HG03378 (cell line): ENCODE measurements around the gene MB21D2.
"Not testable (repeated sequence)": the region's sequence is repeated elsewhere in the genome, so short reads cannot be mapped to it uniquely, and the experiment has no call there.

Experiments used
- ATAC-seq: cut with Tn5 transposase; IDR thresholded peaks from one replicate; pipeline ENCODE4 v1.9.1; 2021; ENCODE audit warnings: mild to moderate bottlenecking, moderate library complexity; ENCODE audit not compliant: unreplicated experiment

Gene MB21D2

GRCh38 chr3:192816351-192816750 is 101.3 kb downstream of the MB21D2 start:
- no peak for ATAC-seq

- ATAC-seq, result no peak
These were observed 104.8 kb downstream of the MB21D2 start for GRCh38 chr3:192812743-192813383.

- ATAC-seq, result no peak
These were observed 111.9 kb downstream of the MB21D2 start for GRCh38 chr3:192805711-192806110.

- no peak for ATAC-seq
These were observed 113.2 kb downstream of the MB21D2 start for GRCh38 chr3:192804502-192804901.

GRCh38 chr3:192802957-192803899 is 114.4 kb downstream of the MB21D2 start:
- ATAC-seq, result no peak

- no peak for ATAC-seq
These were observed 115.7 kb downstream of the MB21D2 start for GRCh38 chr3:192801985-192802384.

- ATAC-seq, result no peak
These were observed 117.9 kb downstream of the MB21D2 start for GRCh38 chr3:192799721-192800120.

- ATAC-seq, result no peak
These were observed 122.6 kb downstream of the MB21D2 start for GRCh38 chr3:192795021-192795420.

- ATAC-seq, result no peak
These were observed 123.4 kb downstream of the MB21D2 start for GRCh38 chr3:192794216-192794615.

GRCh38 chr3:192788816-192789515 is 128.7 kb downstream of the MB21D2 start:
- ATAC-seq, result not testable (repeated sequence)

GRCh38 chr3:192778508-192778907 is 139.1 kb downstream of the MB21D2 start:
- no peak for ATAC-seq

GRCh38 chr3:192774341-192774740 is 143.3 kb downstream of the MB21D2 start:
- ATAC-seq, result not testable (repeated sequence)

GRCh38 chr3:192772240-192772894 is 145.3 kb downstream of the MB21D2 start:
- ATAC-seq, result no peak

GRCh38 chr3:192758654-192759053 is 159.0 kb downstream of the MB21D2 start:
- ATAC-seq, result no peak

GRCh38 chr3:192751148-192751547 is 166.5 kb downstream of the MB21D2 start:
- no peak for ATAC-seq

- no peak for ATAC-seq
These were observed 167.5 kb downstream of the MB21D2 start for GRCh38 chr3:192750201-192750600.

- ATAC-seq, result no peak
These were observed 169.9 kb downstream of the MB21D2 start for GRCh38 chr3:192747746-192748145.

GRCh38 chr3:192747145-192747544 is 170.5 kb downstream of the MB21D2 start:
- ATAC-seq, result no peak
